ENCODE results near the gene GGA1.
"Not testable (repeated sequence)": the region's sequence is repeated elsewhere in the genome, so short reads cannot be mapped to it uniquely, and the experiment has no call there.

Gene GGA1

GRCh38 chr22:37610153-37610475, 1.5 kb downstream of the GGA1 start:
- DNase-seq, result not testable (repeated sequence)

DNA sequence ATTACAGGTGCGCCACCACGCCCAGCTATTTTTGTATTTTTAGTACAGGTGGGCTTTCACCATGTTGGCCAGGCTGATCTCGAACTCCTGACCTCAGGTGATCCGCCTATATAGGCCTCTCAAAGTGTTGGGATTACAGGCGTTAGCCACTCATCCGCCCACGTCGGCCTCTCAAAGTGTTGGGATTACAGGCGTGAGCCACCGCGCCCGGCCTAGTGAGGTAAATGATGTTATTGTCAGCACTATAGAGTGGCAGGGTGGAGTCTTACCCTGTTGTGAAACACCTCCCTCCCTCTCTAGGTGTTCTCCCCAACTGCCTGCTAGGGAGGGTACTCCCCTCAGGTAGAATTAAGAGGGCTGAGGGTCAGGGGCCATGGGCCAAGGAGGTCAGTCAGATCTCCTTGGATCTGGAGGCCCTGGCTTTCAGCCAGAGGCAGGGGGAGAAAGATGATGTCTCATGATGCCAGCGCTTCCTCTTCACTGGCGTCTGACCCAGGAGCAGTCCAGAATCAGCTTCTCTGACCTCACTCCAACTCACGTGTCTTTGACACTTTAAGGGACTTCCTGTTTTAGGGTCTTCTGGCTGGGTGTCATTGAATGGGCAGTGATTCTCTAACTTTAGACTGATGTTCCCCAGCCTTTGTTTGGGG, 2.0 kb downstream of the GGA1 start:
- DNase-seq, result no peak

DNA sequence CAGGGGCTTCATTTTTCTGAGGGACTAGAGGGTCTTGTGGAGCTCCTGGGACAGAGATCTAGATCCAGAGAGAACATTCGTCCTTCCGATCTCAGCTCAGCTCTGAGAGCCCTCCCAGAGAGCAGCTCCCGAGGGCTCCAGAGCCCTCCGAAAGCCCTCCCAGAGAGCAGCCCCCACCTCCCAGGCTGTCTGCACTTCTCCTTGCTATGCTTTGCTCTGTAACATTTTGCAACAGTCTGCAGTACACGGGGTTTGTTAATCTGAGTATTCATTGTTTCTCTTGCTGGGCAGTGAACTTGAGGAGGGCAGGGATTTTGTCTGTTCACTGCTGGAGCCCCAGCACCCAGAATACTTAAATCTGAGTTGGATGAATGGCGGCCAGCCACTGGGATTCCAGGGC, 2.6 kb downstream of the GGA1 start:
- no peak for DNase-seq

DNA sequence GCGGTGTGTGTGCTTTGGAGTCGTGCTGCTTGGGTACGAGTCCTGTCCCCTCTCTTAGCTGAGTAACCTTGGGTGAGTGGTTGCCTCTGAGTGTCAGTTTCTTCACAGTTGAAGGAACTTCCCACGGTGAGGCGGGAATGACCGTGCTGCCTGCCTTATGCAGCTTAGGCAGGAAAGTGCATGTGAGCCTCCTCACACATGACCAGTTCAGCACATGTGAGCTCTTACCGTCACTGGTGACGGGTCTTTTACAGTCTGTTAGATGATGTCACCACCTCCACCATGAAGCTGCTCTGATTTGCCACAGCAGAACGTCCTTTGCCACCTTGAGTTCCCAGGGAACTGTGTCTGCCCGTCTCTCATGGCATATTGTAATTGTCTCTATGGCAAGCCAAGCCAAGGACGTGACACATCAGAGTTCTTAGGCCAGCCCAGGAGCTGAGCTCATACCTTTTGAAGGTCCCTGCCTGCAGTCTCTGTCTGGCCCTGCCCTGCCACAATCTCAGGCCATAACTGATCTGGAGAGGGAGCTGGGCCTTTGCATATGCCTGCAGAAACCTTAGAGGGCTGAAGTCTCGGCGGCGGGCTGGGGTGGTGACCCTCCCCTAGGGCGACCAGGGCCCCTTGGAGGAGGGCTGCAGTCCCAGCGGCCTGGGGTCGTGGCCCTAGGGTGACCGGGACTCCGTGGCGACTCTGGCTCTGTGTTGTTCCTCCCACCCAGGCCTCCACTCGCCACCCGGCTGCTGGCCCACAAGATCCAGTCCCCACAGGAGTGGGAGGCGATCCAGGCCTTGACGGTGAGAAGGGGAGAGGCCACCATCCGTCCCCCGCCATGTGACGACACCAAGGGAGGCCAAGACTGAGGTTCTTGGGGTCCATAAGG, 7.8 kb downstream of the GGA1 start:
- DNase-seq, result no peak

- DNase-seq, result no peak
Measured at GRCh38 chr22:37617431-37617830, 8.8 kb downstream of the GGA1 start.

- DNase-seq, result no peak
Measured at GRCh38 chr22:37618072-37618656, 9.5 kb downstream of the GGA1 start.

GRCh38 chr22:37618674-37619073, 10.0 kb downstream of the GGA1 start:
- DNase-seq, result no peak

DNA sequence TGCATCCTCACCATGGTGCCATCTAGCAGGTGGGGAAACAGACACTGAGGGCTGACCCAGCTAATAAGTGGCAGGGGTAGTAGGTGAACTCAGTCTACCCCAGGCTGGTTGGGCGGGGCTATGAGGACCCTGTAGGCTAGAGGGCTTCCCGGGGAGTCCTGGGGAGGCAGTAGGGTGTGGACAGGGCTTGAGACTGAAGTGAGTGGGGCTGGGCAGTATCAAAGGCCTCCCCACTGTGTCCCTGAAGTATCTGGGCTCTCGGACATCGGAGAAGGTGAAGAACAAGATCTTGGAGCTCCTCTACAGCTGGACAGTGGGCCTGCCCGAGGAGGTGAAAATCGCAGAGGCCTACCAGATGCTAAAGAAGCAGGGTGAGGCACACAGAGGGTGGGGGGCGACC, 11.4 kb downstream of the GGA1 start:
- no peak for DNase-seq

DNA sequence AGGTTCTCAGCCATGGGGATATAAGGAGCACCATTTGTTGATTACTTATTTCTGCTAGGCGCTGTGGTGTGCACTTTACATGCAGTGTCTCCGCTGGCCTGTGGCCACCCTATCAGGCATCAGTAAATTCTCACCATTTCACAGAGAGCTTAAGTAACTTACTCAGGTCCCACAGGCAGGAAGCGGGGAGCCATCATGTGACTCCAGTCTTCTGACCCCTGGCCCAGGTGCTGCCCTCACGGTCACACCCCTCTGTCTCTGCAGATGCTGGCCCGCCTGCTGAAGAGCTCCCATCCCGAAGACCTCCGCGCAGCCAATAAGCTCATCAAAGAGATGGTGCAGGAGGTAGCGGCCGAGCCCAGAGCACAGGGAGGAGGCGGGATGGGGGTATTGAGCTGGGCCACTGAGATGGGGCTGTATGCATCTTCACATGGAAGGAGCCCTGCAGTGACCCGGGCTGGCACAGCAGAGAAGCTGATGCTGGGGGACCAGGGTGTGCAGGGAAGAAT, 12.8 kb downstream of the GGA1 start:
- DNase-seq, result no peak

DNA sequence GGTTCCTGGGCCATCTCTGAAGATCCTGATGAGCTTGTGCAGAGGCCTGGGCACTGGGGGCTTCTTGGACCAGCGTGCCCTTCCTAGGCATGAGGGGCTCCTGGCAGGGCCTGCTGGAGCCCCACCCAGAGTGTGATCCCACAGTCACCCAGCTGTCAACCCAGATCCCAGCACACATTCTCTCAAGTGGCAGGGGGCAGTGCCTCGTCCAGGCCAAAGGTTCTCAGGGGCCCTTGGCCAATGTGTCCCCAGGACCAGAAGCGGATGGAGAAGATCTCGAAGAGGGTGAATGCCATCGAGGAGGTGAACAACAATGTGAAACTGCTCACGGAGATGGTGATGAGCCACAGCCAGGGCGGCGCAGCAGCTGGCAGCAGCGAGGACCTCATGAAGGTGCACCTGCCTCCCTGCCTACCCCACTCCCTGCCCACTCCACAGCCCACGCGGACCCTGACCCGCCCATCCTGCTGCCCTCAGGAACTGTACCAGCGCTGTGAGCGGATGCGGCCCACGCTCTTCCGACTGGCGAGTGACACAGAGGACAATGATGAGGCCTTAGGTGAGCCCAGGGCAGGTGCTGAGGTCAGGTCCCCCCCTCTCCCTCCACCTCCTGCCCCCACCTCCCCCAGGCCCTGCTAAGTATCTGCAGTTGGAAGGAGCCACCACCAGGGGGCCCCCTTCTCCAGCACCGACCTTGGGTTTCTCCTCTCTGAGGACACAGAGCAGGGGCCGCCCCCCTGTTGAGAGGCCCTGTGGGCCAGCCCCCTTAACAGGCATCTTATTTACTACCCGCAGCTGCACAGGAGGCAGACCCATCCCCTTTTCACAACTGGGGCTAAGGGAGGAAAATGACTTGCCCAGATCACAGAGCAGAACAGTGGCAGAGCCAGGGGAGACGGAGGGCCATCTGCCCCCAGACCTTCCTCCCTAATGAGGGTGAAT, 14.7 kb downstream of the GGA1 start:
- DNase-seq, result peak; percentile 54

DNA sequence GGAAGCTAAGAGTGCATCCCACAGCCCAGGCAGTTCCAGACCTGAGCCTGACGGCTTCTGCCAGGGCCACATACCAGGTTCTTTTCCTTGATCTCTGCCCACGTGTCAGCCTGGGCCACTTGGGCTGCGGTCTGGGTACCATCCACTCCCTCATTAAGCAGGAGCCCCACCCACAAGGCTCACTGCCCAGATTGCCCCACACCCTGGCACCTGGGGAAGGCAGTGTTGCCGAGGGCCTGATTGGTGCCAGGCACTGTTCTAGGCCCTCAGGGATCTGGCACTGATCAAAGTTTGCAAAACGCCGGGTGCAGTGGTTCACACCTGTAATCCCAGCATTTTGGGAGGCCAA, 15.4 kb downstream of the GGA1 start:
- DNase-seq, result no peak

- DNase-seq, result no peak
Measured at GRCh38 chr22:37624876-37625275, 16.2 kb downstream of the GGA1 start.

DNA sequence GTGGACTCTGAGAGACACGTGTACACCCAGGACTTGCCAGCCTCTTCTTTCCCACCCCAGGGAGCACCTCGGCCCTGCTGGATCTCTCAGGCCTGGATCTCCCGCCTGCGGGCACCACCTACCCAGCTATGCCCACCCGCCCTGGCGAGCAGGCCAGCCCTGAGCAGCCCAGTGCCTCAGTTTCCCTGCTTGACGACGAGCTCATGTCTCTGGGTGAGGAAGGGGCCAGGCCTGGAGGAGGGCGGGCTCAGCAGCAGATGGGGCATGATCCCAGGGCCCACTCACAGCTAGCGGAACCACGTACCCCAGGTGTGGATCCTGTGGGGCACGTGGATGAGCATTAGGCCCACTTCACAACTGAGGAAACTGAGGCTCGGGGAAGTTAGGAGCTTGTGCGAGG, 17.1 kb downstream of the GGA1 start:
- no peak for DNase-seq

- no peak for DNase-seq
Measured at GRCh38 chr22:37626144-37626543, 17.5 kb downstream of the GGA1 start.

GRCh38 chr22:37626556-37627075, 18.0 kb downstream of the GGA1 start:
- no peak for DNase-seq

GRCh38 chr22:37627121-37627520, 18.5 kb downstream of the GGA1 start:
- DNase-seq, result no peak

DNA sequence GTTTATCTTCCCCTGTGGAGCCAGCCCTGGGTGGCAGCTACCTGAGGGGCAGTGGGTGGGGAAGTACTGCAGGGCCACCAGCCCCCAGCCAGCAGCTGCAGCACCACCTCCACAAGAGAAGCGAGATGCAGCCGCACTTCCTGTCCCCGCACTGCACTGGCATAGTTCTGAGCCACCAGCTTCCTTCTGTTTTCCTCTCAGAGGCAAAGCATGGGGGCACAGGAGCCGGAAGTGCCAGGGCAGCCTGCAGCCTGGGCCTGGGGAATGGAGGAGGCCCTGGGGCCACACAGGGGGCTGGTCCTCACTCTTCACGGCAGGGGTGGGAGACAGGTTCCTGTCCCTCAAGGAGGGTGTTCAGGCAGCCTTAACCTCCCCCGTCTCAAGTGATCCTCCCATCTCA, 18.9 kb downstream of the GGA1 start:
- no peak for DNase-seq

GRCh38 chr22:37628830-37629229, 20.2 kb downstream of the GGA1 start:
- DNase-seq, result no peak

DNA sequence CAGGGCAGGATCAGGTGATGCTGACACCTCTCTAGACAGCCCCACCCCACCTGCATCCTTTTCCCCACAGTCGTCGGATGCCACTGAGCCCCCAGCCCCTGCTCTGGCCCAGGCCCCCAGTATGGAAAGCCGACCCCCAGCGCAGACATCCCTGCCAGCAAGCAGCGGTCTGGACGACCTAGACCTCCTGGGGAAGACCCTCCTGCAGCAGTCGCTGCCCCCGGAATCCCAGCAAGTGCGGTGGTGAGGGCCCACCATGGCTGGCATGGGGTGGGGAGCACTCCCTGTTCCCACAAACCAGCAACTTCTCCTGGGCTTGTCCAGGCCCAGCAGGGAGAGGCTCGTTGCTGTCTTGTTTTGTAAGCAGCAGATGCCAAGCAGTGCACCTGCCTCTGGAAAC, 21.3 kb downstream of the GGA1 start:
- DNase-seq, result no peak

GRCh38 chr22:37630839-37631435, 22.3 kb downstream of the GGA1 start:
- DNase-seq, result no peak

- no peak for DNase-seq
Measured at GRCh38 chr22:37631448-37632173, 23.0 kb downstream of the GGA1 start.

All from fibroblast of skin of right quadriceps (primary cell).